ENCODE results near the gene GUCA1A.

Gene GUCA1A

GRCh38 chr6:42228305-42228704, 55.1 kb downstream of the GUCA1A start:
- no peak for TF ChIP-seq CTCF (IDR thresholded peaks at IDR 0.05; ENCODE audit: low read depth, low read length)
- no peak overlapping the region for H3K4me3 ChIP-seq (ENCODE audit: low read depth, low read length)

All from WI38 (cell line).